Measurements from ENCODE around the gene GPR15LG. TPM values are rescaled to one million over a fixed set of nuclear protein-coding genes. Genes with fewer than 3 reads are reported as not detected.

Gene GPR15LG
- total and polyA plus RNA-seq, 10 of the 15 experiments (the other 5 are each of a cell fraction or from before 2014, with no cell fraction given), result 1.1 to 12.2 (median 1.4) TPM

GRCh38 chr10:84155521-84155920 lies 18.1 kb upstream of the GPR15LG start:
- TF ChIP-seq IRF3 (IDR thresholded peaks at IDR 0.05), result no peak
- TF ChIP-seq HDGF (IDR thresholded peaks at IDR 0.05), result no peak
- TF ChIP-seq, protein P1, sequence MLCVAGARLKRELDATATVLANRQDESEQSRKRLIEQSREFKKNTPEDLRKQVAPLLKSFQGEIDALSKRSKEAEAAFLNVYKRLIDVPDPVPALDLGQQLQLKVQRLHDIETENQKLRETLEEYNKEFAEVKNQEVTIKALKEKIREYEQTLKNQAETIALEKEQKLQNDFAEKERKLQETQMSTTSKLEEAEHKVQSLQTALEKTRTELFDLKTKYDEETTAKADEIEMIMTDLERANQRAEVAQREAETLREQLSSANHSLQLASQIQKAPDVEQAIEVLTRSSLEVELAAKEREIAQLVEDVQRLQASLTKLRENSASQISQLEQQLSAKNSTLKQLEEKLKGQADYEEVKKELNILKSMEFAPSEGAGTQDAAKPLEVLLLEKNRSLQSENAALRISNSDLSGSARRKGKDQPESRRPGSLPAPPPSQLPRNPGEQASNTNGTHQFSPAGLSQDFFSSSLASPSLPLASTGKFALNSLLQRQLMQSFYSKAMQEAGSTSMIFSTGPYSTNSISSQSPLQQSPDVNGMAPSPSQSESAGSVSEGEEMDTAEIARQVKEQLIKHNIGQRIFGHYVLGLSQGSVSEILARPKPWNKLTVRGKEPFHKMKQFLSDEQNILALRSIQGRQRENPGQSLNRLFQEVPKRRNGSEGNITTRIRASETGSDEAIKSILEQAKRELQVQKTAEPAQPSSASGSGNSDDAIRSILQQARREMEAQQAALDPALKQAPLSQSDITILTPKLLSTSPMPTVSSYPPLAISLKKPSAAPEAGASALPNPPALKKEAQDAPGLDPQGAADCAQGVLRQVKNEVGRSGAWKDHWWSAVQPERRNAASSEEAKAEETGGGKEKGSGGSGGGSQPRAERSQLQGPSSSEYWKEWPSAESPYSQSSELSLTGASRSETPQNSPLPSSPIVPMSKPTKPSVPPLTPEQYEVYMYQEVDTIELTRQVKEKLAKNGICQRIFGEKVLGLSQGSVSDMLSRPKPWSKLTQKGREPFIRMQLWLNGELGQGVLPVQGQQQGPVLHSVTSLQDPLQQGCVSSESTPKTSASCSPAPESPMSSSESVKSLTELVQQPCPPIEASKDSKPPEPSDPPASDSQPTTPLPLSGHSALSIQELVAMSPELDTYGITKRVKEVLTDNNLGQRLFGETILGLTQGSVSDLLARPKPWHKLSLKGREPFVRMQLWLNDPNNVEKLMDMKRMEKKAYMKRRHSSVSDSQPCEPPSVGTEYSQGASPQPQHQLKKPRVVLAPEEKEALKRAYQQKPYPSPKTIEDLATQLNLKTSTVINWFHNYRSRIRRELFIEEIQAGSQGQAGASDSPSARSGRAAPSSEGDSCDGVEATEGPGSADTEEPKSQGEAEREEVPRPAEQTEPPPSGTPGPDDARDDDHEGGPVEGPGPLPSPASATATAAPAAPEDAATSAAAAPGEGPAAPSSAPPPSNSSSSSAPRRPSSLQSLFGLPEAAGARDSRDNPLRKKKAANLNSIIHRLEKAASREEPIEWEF (IDR thresholded peaks at IDR 0.05; ENCODE audit: insufficient replicate concordance, low read depth, low read length), result no peak
- no peak for TF ChIP-seq NR2C2 (IDR thresholded peaks at IDR 0.05; ENCODE audit: borderline replicate concordance, control insufficient read depth, insufficient read length, low read depth)
- no peak for TF ChIP-seq ATF2 (IDR thresholded peaks at IDR 0.05; ENCODE audit: low read length)
- no peak for TF ChIP-seq SRF (IDR thresholded peaks at IDR 0.05; ENCODE audit: low read depth in 2 of 2, low read length in 2 of 2)
- TF ChIP-seq, protein P2, sequence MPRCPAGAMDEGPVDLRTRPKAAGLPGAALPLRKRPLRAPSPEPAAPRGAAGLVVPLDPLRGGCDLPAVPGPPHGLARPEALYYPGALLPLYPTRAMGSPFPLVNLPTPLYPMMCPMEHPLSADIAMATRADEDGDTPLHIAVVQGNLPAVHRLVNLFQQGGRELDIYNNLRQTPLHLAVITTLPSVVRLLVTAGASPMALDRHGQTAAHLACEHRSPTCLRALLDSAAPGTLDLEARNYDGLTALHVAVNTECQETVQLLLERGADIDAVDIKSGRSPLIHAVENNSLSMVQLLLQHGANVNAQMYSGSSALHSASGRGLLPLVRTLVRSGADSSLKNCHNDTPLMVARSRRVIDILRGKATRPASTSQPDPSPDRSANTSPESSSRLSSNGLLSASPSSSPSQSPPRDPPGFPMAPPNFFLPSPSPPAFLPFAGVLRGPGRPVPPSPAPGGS (IDR thresholded peaks at IDR 0.05; ENCODE audit: borderline replicate concordance, insufficient read depth, low read depth, low read length, poor library complexity, severe bottlenecking), result no peak
- TF ChIP-seq STAT1 (conservative IDR thresholded peaks at IDR 0.05), result no peak
- no peak for TF ChIP-seq NRF1 (conservative IDR thresholded peaks at IDR 0.05; ENCODE audit: low read depth, low read length)
- TF ChIP-seq EGR1 (IDR thresholded peaks at IDR 0.05; ENCODE audit: borderline replicate concordance in 1 of 2, low read depth in 2 of 2, low read length in 2 of 2), result no peak
- TF ChIP-seq SUZ12 (IDR thresholded peaks at IDR 0.05; ENCODE audit: unreplicated experiment), result no peak
- no peak for TF ChIP-seq RFX5 (IDR thresholded peaks at IDR 0.05; ENCODE audit: low read depth, low read length)
- no peak for TF ChIP-seq NFIC (IDR thresholded peaks at IDR 0.05; ENCODE audit: low read depth, low read length)
- BruUV-seq (replicated peaks), result no TSS peak
- ChIA-PET SMC1A (ENCODE audit: uncharacterized antibody, unreplicated experiment) (interaction anchor here (1.0 to 4.5 kb wide), 2 partner anchors 7 to 50 kb away, joined by 4 to 21 read pairs; no protein-coding TSS in a partner anchor), POLR2A (interaction anchor here (0.7 kb wide), 1 partner anchor 1172 kb away, joined by 5 read pairs; no protein-coding TSS in a partner anchor), RAD21 (ENCODE audit: unreplicated experiment) (interaction anchor here (0.9 kb wide), 1 partner anchor 49 kb away, joined by 3 read pairs; no protein-coding TSS in a partner anchor), CTCF (interaction anchor here (0.7 to 25.5 kb wide), 4 partner anchors 9 to 112 kb away, joined by 4 to 788 read pairs (median 4); partner anchors contain the start of gene CDHR1)
- 89% methylated on average over 4 of the region's 4 CpGs for WGBS (ENCODE audit: insufficient coverage, insufficient replicate concordance, low lambda C conversion rate, missing lambda C conversion rate)
- H2AFZ ChIP-seq (ENCODE audit: control insufficient read depth, low read depth, low read length), result no peak overlapping the region
- in situ Hi-C loops (cut with MboI), result no loop called here
- DNase-seq (ENCODE audit: low read depth, low spot score), result no peak
- FAIRE-seq, result no peak
- no peaks in the 10 kb centered on the region for H3K27me3 ChIP-seq (replicated peaks in 1 of 2; ENCODE audit: control insufficient read depth in 2 of 2, insufficient read depth in 2 of 2, low read length in 1 of 2)
- intact Hi-C loops (cut with micrococcal nuclease; ENCODE audit: unreplicated experiment), result loop anchor here (10.0 kb wide), 1 partner anchor 379 kb away; no protein-coding TSS in a partner anchor
- peaks cover 7% of the 10 kb centered on the region for H3K4me1 ChIP-seq (ENCODE audit: control insufficient read depth, insufficient read depth, low read length)
- H3K4me2 ChIP-seq (ENCODE audit: control insufficient read depth, insufficient read depth), result no peak overlapping the region
- no peak for ATAC-seq
- H3K36me3 ChIP-seq (ENCODE audit: control insufficient read depth in 2 of 2, insufficient read depth in 2 of 2, low read length in 1 of 2), result peaks cover 2 to 30% of the 10 kb centered on the region in 2 experiments
- no peak overlapping the region for H3K27ac ChIP-seq (ENCODE audit: control insufficient read depth, insufficient read depth)
- peaks cover 7% of the 10 kb centered on the region for H3K79me2 ChIP-seq (ENCODE audit: control insufficient read depth, insufficient read depth, low read length)
- H3K4me3 ChIP-seq, result no peak overlapping the region
- no peak overlapping the region for H3K9ac ChIP-seq (ENCODE audit: control insufficient read depth, insufficient read depth, low read length)
- H3K9me3 ChIP-seq (replicated peaks; ENCODE audit: control insufficient read depth, insufficient read depth, low read length), result no peaks in the 10 kb centered on the region
- peaks cover 3% of the 10 kb centered on the region; the same call in 1 of the 2 replicates for H4K20me1 ChIP-seq (ENCODE audit: control insufficient read depth, insufficient read depth)

Measured in GM12878 (cell line).